Measurements from ENCODE around the gene LRGUK.

DNA sequence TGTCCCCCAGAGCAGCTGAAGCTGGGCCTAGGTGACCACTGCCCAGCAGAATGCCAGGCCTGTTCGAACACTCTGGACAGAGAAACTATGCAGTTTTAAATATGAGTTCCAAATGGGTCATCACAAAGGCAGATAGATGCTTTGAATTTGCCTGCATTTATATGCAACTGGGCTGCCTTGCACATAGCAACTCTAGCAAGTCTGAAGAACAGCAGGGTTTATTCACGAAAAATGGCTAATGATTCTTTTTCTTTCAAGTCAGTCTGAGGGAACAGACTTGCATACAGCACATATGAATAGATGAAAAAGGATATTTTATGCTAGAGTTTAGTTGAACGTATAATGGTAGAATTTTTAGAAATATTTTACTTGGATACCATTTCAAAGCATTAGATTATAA, 121.1 kb downstream of the LRGUK start:
- TF ChIP-seq, protein P1, sequence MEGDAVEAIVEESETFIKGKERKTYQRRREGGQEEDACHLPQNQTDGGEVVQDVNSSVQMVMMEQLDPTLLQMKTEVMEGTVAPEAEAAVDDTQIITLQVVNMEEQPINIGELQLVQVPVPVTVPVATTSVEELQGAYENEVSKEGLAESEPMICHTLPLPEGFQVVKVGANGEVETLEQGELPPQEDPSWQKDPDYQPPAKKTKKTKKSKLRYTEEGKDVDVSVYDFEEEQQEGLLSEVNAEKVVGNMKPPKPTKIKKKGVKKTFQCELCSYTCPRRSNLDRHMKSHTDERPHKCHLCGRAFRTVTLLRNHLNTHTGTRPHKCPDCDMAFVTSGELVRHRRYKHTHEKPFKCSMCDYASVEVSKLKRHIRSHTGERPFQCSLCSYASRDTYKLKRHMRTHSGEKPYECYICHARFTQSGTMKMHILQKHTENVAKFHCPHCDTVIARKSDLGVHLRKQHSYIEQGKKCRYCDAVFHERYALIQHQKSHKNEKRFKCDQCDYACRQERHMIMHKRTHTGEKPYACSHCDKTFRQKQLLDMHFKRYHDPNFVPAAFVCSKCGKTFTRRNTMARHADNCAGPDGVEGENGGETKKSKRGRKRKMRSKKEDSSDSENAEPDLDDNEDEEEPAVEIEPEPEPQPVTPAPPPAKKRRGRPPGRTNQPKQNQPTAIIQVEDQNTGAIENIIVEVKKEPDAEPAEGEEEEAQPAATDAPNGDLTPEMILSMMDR (IDR thresholded peaks at IDR 0.05 in 4 of 5, conservative IDR thresholded peaks at IDR 0.05 in 1 of 5): no peak
- no peak for TF ChIP-seq POLR2A (IDR thresholded peaks at IDR 0.05)
